PC-3 (cell line): ENCODE measurements around the gene DLGAP1.

Source experiments
- CTCF ChIP-seq: fragments of 300-600 bp; sonication (generic); conservative IDR thresholded peaks from 2 replicates; pipeline ENCODE4 v1.5.1; 2017; ENCODE audit warnings: antibody characterized with exemption, low read depth, mild to moderate bottlenecking, low read length
- EZH2 ChIP-seq: fragments of 300-600 bp; sonication (generic); IDR thresholded peaks from one replicate; pipeline ENCODE4 v1.6.1; 2017; ENCODE audit warnings: antibody characterized with exemption, mild to moderate bottlenecking, low read length; ENCODE audit not compliant: unreplicated experiment

- peak; percentile 43; the same call in 1 of the 2 replicates for TF ChIP-seq CTCF
- no peak for TF ChIP-seq EZH2
Measured at GRCh38 chr18:4017480-4017879, 437.6 kb downstream of the DLGAP1 start.
